H1 (cell line): ENCODE results near the gene CNPY2. TPM values are rescaled to one million over a fixed set of nuclear protein-coding genes. Genes with fewer than 3 reads are reported as not detected.

Experiments used
- CTCF ChIA-PET: fragments of 300-600 bp; sonication (Branson Sonifier 250); formaldehyde crosslinking; loops from one replicate; lab custom pipeline; 2021; ENCODE audit not compliant: partially characterized antibody; lab: Charles Lee
- POLR2A ChIA-PET: fragments of 300-600 bp; sonication (Branson Sonifier 250); formaldehyde crosslinking; loops from one replicate; lab custom pipeline; 2021; ENCODE audit warnings: inconsistent platforms; ENCODE audit not compliant: partially characterized antibody; lab: Charles Lee
- DNase-seq, 2 experiments: peaks; one replicate each; pipeline versions ENCODE4 v3.0.0 to v3.0.0-alpha.2; 2010 to 2022; ENCODE audit warnings: low spot score in 2 of 2, low read depth in 1 of 2, mixed read lengths in 1 of 2
- FAIRE-seq: peaks from 2 replicates; lab custom pipeline; 2011; peaks lifted over from hg19 to GRCh38; lab: Jason Lieb, UNC
- H2AFZ ChIP-seq: 2 replicates; pipeline ENCODE4 v1.8.1; 2012; ENCODE audit warnings: low read length, inconsistent platforms
- H2AK5ac ChIP-seq: 2 replicates; pipeline ENCODE4 v1.6.1; 2013; ENCODE audit warnings: low read depth, low read length
- H2BK120ac ChIP-seq: replicated peaks from 2 replicates; pipeline ENCODE3; 2013; ENCODE audit warnings: low read depth, low read length, inconsistent platforms
- H2BK12ac ChIP-seq: 2 replicates; pipeline ENCODE4 v1.6.1; 2013; ENCODE audit warnings: low read depth, low read length
- H2BK15ac ChIP-seq: 2 replicates; pipeline ENCODE4 v1.6.1; 2013; ENCODE audit warnings: low read length
- H2BK20ac ChIP-seq: 2 replicates; pipeline ENCODE4 v1.6.1; 2013; ENCODE audit warnings: low read length
- H2BK5ac ChIP-seq: 2 replicates; pipeline ENCODE4 v1.6.1; 2013; ENCODE audit warnings: low read depth, low read length
- H3K14ac ChIP-seq: 2 replicates; pipeline ENCODE4 v1.6.1; 2013; ENCODE audit warnings: inconsistent platforms; ENCODE audit not compliant: insufficient read length
- H3K18ac ChIP-seq: 2 replicates; pipeline ENCODE4 v1.6.1; 2013; ENCODE audit warnings: low read length; ENCODE audit errors: extremely low read depth
- H3K23ac ChIP-seq: 2 replicates; pipeline ENCODE4 v1.6.1; 2013; ENCODE audit warnings: inconsistent platforms; ENCODE audit not compliant: insufficient read length
- H3K23me2 ChIP-seq: 2 replicates; pipeline ENCODE4 v1.6.1; 2013; ENCODE audit warnings: low read depth, low read length
- H3K27ac ChIP-seq: 2 replicates; pipeline ENCODE4 v1.6.1; 2011; ENCODE audit warnings: low read depth, low read length, inconsistent platforms
- H3K27me3 ChIP-seq, 4 experiments: replicated peaks in 1 of 4; 1 replicate in 1 of 4; 2 replicates in 3 of 4; pipeline versions ENCODE4 v1.6.1 to v1.8.1; 2011 to 2013; ENCODE audit warnings: low read length in 3 of 4, mild to moderate bottlenecking in 3 of 4, inconsistent platforms in 2 of 4, mixed read lengths in 2 of 4, moderate library complexity in 1 of 4; ENCODE audit not compliant: control insufficient read depth in 3 of 4, insufficient read depth in 3 of 4; ENCODE audit errors: extremely low read depth in 1 of 4
- H3K36me3 ChIP-seq, 4 experiments: 2 replicates each; pipeline versions ENCODE4 v1.6.1 to v1.8.1; 2011 to 2013; ENCODE audit warnings: mild to moderate bottlenecking in 4 of 4, low read length in 3 of 4, moderate library complexity in 2 of 4, control low read depth in 1 of 4, inconsistent platforms in 1 of 4; ENCODE audit not compliant: insufficient read depth in 4 of 4, control insufficient read depth in 2 of 4
- H3K4ac ChIP-seq: replicated peaks from 2 replicates; pipeline ENCODE3; 2013; ENCODE audit warnings: low read length, low read depth, mixed read lengths, inconsistent platforms; ENCODE audit not compliant: insufficient read length
- H3K4me1 ChIP-seq, 4 experiments: replicated peaks in 1 of 4; 1 replicate in 1 of 4; 2 replicates in 3 of 4; pipeline versions ENCODE4 v1.6.1 to v1.8.1; 2011 to 2013; ENCODE audit warnings: low read length in 3 of 4, inconsistent platforms in 2 of 4, mixed read lengths in 1 of 4; ENCODE audit not compliant: insufficient read depth in 4 of 4, control insufficient read depth in 3 of 4
- H3K4me2 ChIP-seq, 2 experiments: 2 replicates each; pipeline versions ENCODE4 v1.6.1 to v1.8.1; 2011 to 2013; ENCODE audit warnings: low read depth in 2 of 2, low read length in 2 of 2, control low read depth in 1 of 2, inconsistent platforms in 1 of 2, mild to moderate bottlenecking in 1 of 2; ENCODE audit not compliant: insufficient read depth in 1 of 2
- H3K4me3 ChIP-seq, 4 experiments: fragments of 200-600, 300-600 bp in 1 of 4; sonication (generic), shearing (Covaris generic), sonication (Bioruptor Twin) in 1 of 4; 2 replicates each; pipeline versions ENCODE4 v1.5.1 to v1.8.1; 2011 to 2016; ENCODE audit warnings: low read length in 4 of 4, low read depth in 3 of 4, control low read depth in 2 of 4, inconsistent platforms in 2 of 4, mild to moderate bottlenecking in 2 of 4, mixed read lengths in 1 of 4, moderate library complexity in 1 of 4; ENCODE audit not compliant: insufficient read depth in 2 of 4; ENCODE audit errors: extremely low read depth in 1 of 4
- H3K56ac ChIP-seq: replicated peaks from 2 replicates; pipeline ENCODE3; 2013; ENCODE audit warnings: low read depth, mild to moderate bottlenecking, mixed read lengths, low read length, inconsistent platforms; ENCODE audit not compliant: insufficient read length
- H3K79me1 ChIP-seq: 2 replicates; pipeline ENCODE4 v1.6.1; 2013; ENCODE audit warnings: low read depth, low read length, control low read depth
- H3K79me2 ChIP-seq, 2 experiments: 2 replicates each; pipeline versions ENCODE4 v1.6.1 to v1.8.1; 2012 to 2013; ENCODE audit warnings: low read length in 2 of 2, mild to moderate bottlenecking in 2 of 2, inconsistent platforms in 1 of 2; ENCODE audit not compliant: insufficient read depth in 2 of 2, control insufficient read depth in 1 of 2
- H3K9ac ChIP-seq, 4 experiments: replicated peaks in 1 of 4; 1 replicate in 1 of 4; 2 replicates in 3 of 4; pipeline versions ENCODE4 v1.6.1 to v1.8.1; 2011 to 2013; ENCODE audit warnings: low read depth in 3 of 4, low read length in 3 of 4, control low read depth in 2 of 4, mild to moderate bottlenecking in 2 of 4, moderate library complexity in 2 of 4, inconsistent platforms in 1 of 4; ENCODE audit errors: extremely low read depth in 1 of 4
- H3K9me3 ChIP-seq, 2 experiments: 2 replicates each; pipeline versions ENCODE4 v1.6.1 to v1.8.1; 2012 to 2013; ENCODE audit warnings: mild to moderate bottlenecking in 2 of 2, moderate library complexity in 2 of 2, control low read depth in 1 of 2, inconsistent platforms in 1 of 2, low read depth in 1 of 2, low read length in 1 of 2, mixed read lengths in 1 of 2; ENCODE audit not compliant: insufficient read depth in 2 of 2
- H4K20me1 ChIP-seq, 2 experiments: replicated peaks in 1 of 2; 2 replicates each; pipeline versions ENCODE3 to v1.8.1; 2011 to 2013; ENCODE audit warnings: inconsistent platforms in 2 of 2, low read length in 2 of 2, mild to moderate bottlenecking in 1 of 2; ENCODE audit not compliant: insufficient read depth in 2 of 2, control insufficient read depth in 1 of 2
- H4K5ac ChIP-seq: 2 replicates; pipeline ENCODE4 v1.6.1; 2013; ENCODE audit warnings: low read length, low read depth, mixed read lengths, inconsistent platforms; ENCODE audit not compliant: insufficient read length
- H4K8ac ChIP-seq: 2 replicates; pipeline ENCODE4 v1.8.0; 2013; ENCODE audit warnings: mild to moderate bottlenecking, moderate library complexity, low read length, inconsistent platforms; ENCODE audit not compliant: insufficient read depth; ENCODE audit errors: extremely low read depth
- H4K91ac ChIP-seq: replicated peaks from 2 replicates; pipeline ENCODE3; 2013; ENCODE audit warnings: low read length, mixed read lengths, inconsistent platforms; ENCODE audit not compliant: insufficient read length
- BACH1 ChIP-seq: IDR thresholded peaks from 2 replicates; pipeline ENCODE4 v1.6.1; 2012; ENCODE audit warnings: low read length, improper control_type of control experiment
- BCL11A ChIP-seq, 2 experiments: IDR thresholded peaks; one replicate each; pipeline ENCODE4 v1.6.1; 2011; ENCODE audit warnings: low read depth in 2 of 2, low read length in 2 of 2, mild to moderate bottlenecking in 2 of 2
- EGR1 ChIP-seq: IDR thresholded peaks from 2 replicates; pipeline ENCODE4 v1.6.1; 2011; ENCODE audit warnings: low read depth, low read length, borderline replicate concordance
- JUN ChIP-seq: IDR thresholded peaks from 2 replicates; pipeline ENCODE4 v1.6.1; 2011; ENCODE audit warnings: low read depth, mild to moderate bottlenecking, improper control_type of control experiment, low read length
- MAFK ChIP-seq: IDR thresholded peaks from 2 replicates; pipeline ENCODE4 v1.6.1; 2012; ENCODE audit warnings: low read depth, mild to moderate bottlenecking, improper control_type of control experiment, low read length
- MAX ChIP-seq: IDR thresholded peaks from 2 replicates; pipeline ENCODE4 v1.6.1; 2012; ENCODE audit warnings: inconsistent platforms
- POLR2A ChIP-seq, 2 experiments: IDR thresholded peaks; 1 replicate in 1 of 2; 2 replicates in 1 of 2; pipeline ENCODE4 v1.6.1; 2011; ENCODE audit warnings: low read depth in 2 of 2, low read length in 2 of 2, mild to moderate bottlenecking in 2 of 2; ENCODE audit errors: control extremely low read depth in 1 of 2
- POU5F1 ChIP-seq: IDR thresholded peaks from 2 replicates; pipeline ENCODE4 v1.6.1; 2011; ENCODE audit warnings: low read depth, mild to moderate bottlenecking, low read length, moderate library complexity
- YY1 ChIP-seq: IDR thresholded peaks from 2 replicates; pipeline ENCODE4 v1.6.1; 2011; ENCODE audit warnings: low read depth, mild to moderate bottlenecking, low read length
- ZNF274 ChIP-seq: IDR thresholded peaks from 2 replicates; pipeline ENCODE4 v1.7.0; 2012; ENCODE audit warnings: low read length, borderline replicate concordance; ENCODE audit errors: extremely low read depth
- WGBS, 2 experiments: shearing (Covaris generic) in 1 of 2; methylation state at CpG; one replicate each; pipeline versions ENCODE4 v1.1.6 to v1.1.7; 2013 to 2015; ENCODE audit warnings: low lambda C conversion rate in 2 of 2, mixed read lengths in 2 of 2, inconsistent platforms in 1 of 2, low coverage in 1 of 2, missing lambda C conversion rate in 1 of 2; ENCODE audit not compliant: insufficient replicate concordance in 2 of 2, insufficient coverage in 1 of 2, insufficient read length in 1 of 2; ENCODE audit errors: extremely low coverage in 1 of 2, missing lambda C conversion rate in 1 of 2; 5-methylcytosine and 5-hydroxymethylcytosine counted together
- polyA plus RNA-seq, 7 experiments: library from polyadenylated mRNA; depleted of rRNA in 3 of 7; stranded (reverse) in 5 of 7; unstranded in 2 of 7; fragments of >200 nt in 5 of 7; fragments of 200-250 nt in 2 of 7; gene quantifications; 1 replicate in 5 of 7; 2 replicates in 1 of 7; 4 replicates in 1 of 7; pipeline versions ENCODE4 v1.2.1 to v1.2.3, GENCODE V29; 2011 to 2013; ENCODE audit warnings: missing spikeins in 2 of 7, mixed read lengths in 2 of 7
- total RNA-seq: library from RNA; stranded (reverse); fragmentation: NEBNext Ultra II Directional; extraction: Animal tissue kit (Norgen Biotek cat#: 25700); gene quantifications from 2 replicates; pipeline ENCODE4 v1.2.1, GENCODE V29; 2021
- TF ChIP-seq, protein P1 (sequence below): IDR thresholded peaks from 2 replicates; pipeline ENCODE4 v1.6.1; 2011; ENCODE audit warnings: low read length, improper control_type of control experiment

CNPY2 gene
- total and polyA plus RNA-seq, 2 of the 8 experiments (the other 6 are each of a cell fraction or from before 2014, with no cell fraction given), result 203 to 281 TPM

GRCh38 chr12:56333679-56334489 is 18.1 kb upstream of the CNPY2 start, which contains the start of gene PAN2:
Gene PAN2 (minus strand): TSS chr12:56334000. CDS start chr12:56333094, 906 bp downstream.
- no peak within 1 kb of the TSS for H3K23ac ChIP-seq
- DNase-seq, result peak; percentile 67 to 92
- TF ChIP-seq JUN, result no peak
- no peak for TF ChIP-seq EGR1
- peak; percentile 55; the same call in 1 of the 2 replicates for TF ChIP-seq YY1
- TF ChIP-seq, protein P1, sequence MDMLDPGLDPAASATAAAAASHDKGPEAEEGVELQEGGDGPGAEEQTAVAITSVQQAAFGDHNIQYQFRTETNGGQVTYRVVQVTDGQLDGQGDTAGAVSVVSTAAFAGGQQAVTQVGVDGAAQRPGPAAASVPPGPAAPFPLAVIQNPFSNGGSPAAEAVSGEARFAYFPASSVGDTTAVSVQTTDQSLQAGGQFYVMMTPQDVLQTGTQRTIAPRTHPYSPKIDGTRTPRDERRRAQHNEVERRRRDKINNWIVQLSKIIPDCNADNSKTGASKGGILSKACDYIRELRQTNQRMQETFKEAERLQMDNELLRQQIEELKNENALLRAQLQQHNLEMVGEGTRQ, result no peak
- peak; percentile 55; the same call in 1 of the 2 replicates for TF ChIP-seq MAX
- TF ChIP-seq BACH1, result no peak
- TF ChIP-seq MAFK, result no peak
- peak; percentile 35 to 82 for TF ChIP-seq POLR2A (IDR thresholded peaks at IDR 0.05; ENCODE audit: control extremely low read depth in 1 of 2, low read depth in 2 of 2, low read length in 2 of 2)
- TF ChIP-seq POU5F1, result no peak
- TF ChIP-seq ZNF274, result no peak
- no peak for TF ChIP-seq BCL11A (IDR thresholded peaks at IDR 0.05; ENCODE audit: low read depth in 2 of 2, low read length in 2 of 2)

More at GRCh38 chr12:56333679-56334489, 18.1 kb upstream of the CNPY2 start, which contains the start of gene PAN2:
- Histone ChIP-seq H3K4me3 (peak within 1 kb of the TSS; percentile 53 to 73 (median 62)), H3K27ac (peak within 1 kb of the TSS; percentile 81; the same call in 1 of the 2 replicates), H2AFZ (peak within 1 kb of the TSS; percentile 72), H3K4me2 (peak within 1 kb of the TSS; percentile 78 to 93), H3K23me2 (peaks cover 7% of the 10 kb centered on the region; the same call in 1 of the 2 replicates), H3K56ac (peak within 1 kb of the TSS; percentile 59), H2AK5ac (peak within 1 kb of the TSS; percentile 88), H4K5ac (peak within 1 kb of the TSS; percentile 90), H2BK20ac (peak within 1 kb of the TSS; percentile 63; the same call in 1 of the 2 replicates), H3K4ac (no peak within 1 kb of the TSS), H3K18ac (peak within 1 kb of the TSS; percentile 96), H2BK5ac (peak within 1 kb of the TSS; percentile 78), H3K36me3 (no peaks in the 10 kb centered on the region), H3K9ac (peak within 1 kb of the TSS; percentile 60 to 84 (median 70)), H3K4me1 (peaks cover 9 to 23% (median 13%) of the 10 kb centered on the region in 4 experiments), H2BK12ac (peak within 1 kb of the TSS; percentile 84), H4K20me1 (no peaks in the 10 kb centered on the region), H2BK15ac (0 out of 2 replicates have a peak within 1 kb of the TSS, but pooled peaks have one; percentile 46), H4K8ac (peak within 1 kb of the TSS; percentile 72; the same call in 1 of the 2 replicates), H3K27me3 (no peaks in the 10 kb centered on the region), H2BK120ac (no peak within 1 kb of the TSS), H3K79me2 (no peaks in the 10 kb centered on the region), H3K14ac (peak within 1 kb of the TSS; percentile 16), H3K9me3 (no peaks in the 10 kb centered on the region), H3K79me1 (no peaks in the 10 kb centered on the region), H4K91ac (peak within 1 kb of the TSS; percentile 54)
- ChIA-PET POLR2A (interaction anchor here (0.5 to 7.2 kb wide), 18 partner anchors 10 to 337 kb away, joined by 3 to 55 read pairs (median 4); partner anchors contain the start of genes CNPY2, COQ10A, CS and STAT2), CTCF (interaction anchor here (0.9 to 7.2 kb wide), 11 partner anchors 8 to 257 kb away, joined by 3 to 38 read pairs (median 4); partner anchors contain the start of genes CNPY2, RNF41 and STAT2)
- FAIRE-seq, result no peak
- WGBS, 2 experiments, result 2% methylated on average over 45 of the region's 45 CpGs; no CpG with 5 or more reads in 1 of the 2 experiments
